ENCODE measurements around the gene FNBP1L.

Gene FNBP1L

DNA sequence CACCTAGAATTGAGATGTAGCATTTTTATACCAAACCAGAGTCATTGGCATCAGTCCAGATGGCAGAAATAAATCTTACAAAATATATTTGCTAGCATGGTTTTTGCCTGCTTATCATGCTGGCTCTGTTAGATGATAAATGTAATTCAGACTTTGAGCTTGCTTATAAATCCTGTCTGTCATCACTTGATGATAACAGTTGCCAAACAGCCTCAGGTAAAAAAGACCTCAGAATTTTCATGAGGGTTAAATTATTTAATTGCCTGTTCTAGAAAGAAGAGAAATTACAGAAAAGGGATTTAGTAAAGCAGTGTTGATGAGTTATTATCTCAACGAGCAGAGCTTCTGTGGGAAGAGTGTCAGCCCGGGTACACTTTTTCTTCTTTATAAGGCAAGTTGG lies 83.3 kb downstream of the FNBP1L start:
- Histone ChIP-seq H3K23ac (ENCODE audit: low read length in 2 of 2) (no peak overlapping the region), H3K4me2 (ENCODE audit: low read length, poor library complexity, severe bottlenecking) (no peak overlapping the region), H3K14ac (ENCODE audit: low read length in 2 of 2) (no peak overlapping the region), H3K27ac (ENCODE audit: low read length, poor library complexity, severe bottlenecking) (no peak overlapping the region), H2BK12ac (ENCODE audit: low read length in 2 of 2) (no peak overlapping the region), H2BK120ac (ENCODE audit: low read depth, low read length) (no peak overlapping the region), H3K4ac (ENCODE audit: low read depth in 1 of 2, low read length in 2 of 2) (no peak overlapping the region), H3K36me3 (ENCODE audit: control insufficient read depth in 1 of 2, insufficient read depth in 2 of 2, low read depth in 1 of 2, low read length in 2 of 2) (peaks cover 0 to 3% of the 10 kb centered on the region in 2 experiments), H3K9ac (ENCODE audit: low read length) (no peak overlapping the region), H2BK15ac (ENCODE audit: low read depth, poor library complexity, severe bottlenecking) (no peak overlapping the region), H3K4me1 (ENCODE audit: control insufficient read depth, insufficient read depth, low read depth, low read length) (no peaks in the 10 kb centered on the region), H4K91ac (ENCODE audit: low read length) (no peak overlapping the region), H2AK5ac (ENCODE audit: low read length, severe bottlenecking) (no peak overlapping the region), H2BK5ac (ENCODE audit: low read depth, low read length, poor library complexity, severe bottlenecking) (no peak overlapping the region), H3K27me3 (ENCODE audit: control insufficient read depth in 1 of 2, insufficient read depth in 1 of 2, low read length in 2 of 2) (no peaks in the 10 kb centered on the region), H3K79me1 (replicated peaks; ENCODE audit: low read length, poor library complexity, severe bottlenecking) (peaks cover 4% of the 10 kb centered on the region), H3K4me3 (ENCODE audit: insufficient read depth in 1 of 2, low read depth in 1 of 2, low read length in 2 of 2) (no peak overlapping the region), H4K8ac (ENCODE audit: low read length) (no peak overlapping the region), H2AFZ (ENCODE audit: low read depth, low read length) (no peak overlapping the region), H3K9me3 (ENCODE audit: control insufficient read depth, low read length) (no peaks in the 10 kb centered on the region), H3K18ac (ENCODE audit: low read depth in 1 of 2, low read length in 2 of 2) (no peak overlapping the region)
- WGBS: 93% methylated on average over 2 of the region's 2 CpGs
- DNase-seq: no peak

DNA sequence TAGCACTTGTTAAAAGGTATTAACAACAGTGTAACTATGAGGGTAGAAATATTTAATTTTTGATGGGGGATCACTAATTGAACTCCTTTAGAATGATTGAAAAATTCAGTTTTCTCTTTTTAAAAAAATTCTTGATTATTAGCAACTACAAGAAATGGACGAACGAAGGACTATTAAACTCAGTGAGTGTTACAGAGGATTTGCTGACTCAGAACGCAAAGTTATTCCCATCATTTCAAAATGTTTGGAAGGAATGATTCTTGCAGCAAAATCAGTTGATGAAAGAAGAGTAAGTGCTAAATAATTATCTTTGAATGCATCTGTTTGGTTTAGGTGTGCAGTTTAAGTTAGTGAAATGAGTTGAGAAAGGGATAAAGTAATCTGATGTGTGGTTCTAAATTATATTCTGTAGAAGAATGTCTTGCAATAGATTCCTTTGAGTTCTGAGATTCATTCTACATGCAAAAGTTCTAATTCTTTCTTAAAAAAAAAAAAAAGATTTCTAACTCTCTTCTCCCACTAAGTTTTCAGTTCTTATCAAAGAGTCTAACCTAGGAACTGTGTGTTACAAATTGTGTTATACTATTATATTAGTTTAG lies 85.0 kb downstream of the FNBP1L start:
- no peak overlapping the region for H3K4ac ChIP-seq (ENCODE audit: low read depth in 1 of 2, low read length in 2 of 2)
- H4K91ac ChIP-seq (ENCODE audit: low read length): no peak overlapping the region
- H2AK5ac ChIP-seq (ENCODE audit: low read length, severe bottlenecking): no peak overlapping the region
- H2AFZ ChIP-seq (ENCODE audit: low read depth, low read length): no peak overlapping the region
- H3K9me3 ChIP-seq (ENCODE audit: control insufficient read depth, low read length): no peaks in the 10 kb centered on the region
- no peak overlapping the region for H3K23ac ChIP-seq (ENCODE audit: low read length in 2 of 2)
- H3K79me1 ChIP-seq (replicated peaks; ENCODE audit: low read length, poor library complexity, severe bottlenecking): peaks cover 3% of the 10 kb centered on the region
- no peaks in the 10 kb centered on the region for H3K4me1 ChIP-seq (ENCODE audit: control insufficient read depth, insufficient read depth, low read depth, low read length)
- no peak overlapping the region for H3K4me2 ChIP-seq (ENCODE audit: low read length, poor library complexity, severe bottlenecking)
- 98% methylated on average over 3 of the region's 3 CpGs for WGBS
- H2BK120ac ChIP-seq (ENCODE audit: low read depth, low read length): no peak overlapping the region
- no peak overlapping the region for H3K14ac ChIP-seq (ENCODE audit: low read length in 2 of 2)
- H3K9ac ChIP-seq (ENCODE audit: low read length): no peak overlapping the region
- H2BK5ac ChIP-seq (ENCODE audit: low read depth, low read length, poor library complexity, severe bottlenecking): no peak overlapping the region
- no peak overlapping the region for H2BK15ac ChIP-seq (ENCODE audit: low read depth, poor library complexity, severe bottlenecking)
- no peak overlapping the region for H3K18ac ChIP-seq (ENCODE audit: low read depth in 1 of 2, low read length in 2 of 2)
- H3K4me3 ChIP-seq (ENCODE audit: insufficient read depth in 1 of 2, low read depth in 1 of 2, low read length in 2 of 2): no peak overlapping the region
- H3K27me3 ChIP-seq (ENCODE audit: control insufficient read depth in 1 of 2, insufficient read depth in 1 of 2, low read length in 2 of 2): no peaks in the 10 kb centered on the region
- no peak overlapping the region for H2BK12ac ChIP-seq (ENCODE audit: low read length in 2 of 2)
- H4K8ac ChIP-seq (ENCODE audit: low read length): no peak overlapping the region
- DNase-seq: no peak
- H3K36me3 ChIP-seq (ENCODE audit: control insufficient read depth in 1 of 2, insufficient read depth in 2 of 2, low read depth in 1 of 2, low read length in 2 of 2): peaks cover 0 to 3% of the 10 kb centered on the region in 2 experiments
- H3K27ac ChIP-seq (ENCODE audit: low read length, poor library complexity, severe bottlenecking): no peak overlapping the region

DNA sequence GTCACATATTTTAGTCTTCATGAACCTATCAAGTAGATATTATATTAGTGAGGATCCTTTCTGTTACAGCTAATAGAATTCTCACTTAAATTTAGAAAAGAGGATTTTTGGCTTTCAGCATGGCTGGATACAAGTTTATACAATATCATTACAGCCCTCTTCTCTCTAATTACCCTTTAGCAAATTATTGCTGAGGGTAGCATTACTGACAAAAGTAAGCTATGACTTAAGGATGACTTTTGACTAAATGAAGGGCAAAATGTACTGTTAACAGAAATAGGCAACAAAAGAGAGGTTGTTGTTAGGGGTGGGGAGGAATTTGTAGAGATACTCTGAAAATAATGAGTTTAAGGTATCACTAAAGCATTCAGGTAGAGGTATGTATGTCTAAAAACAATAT lies 85.8 kb downstream of the FNBP1L start:
- Histone ChIP-seq H3K4ac (ENCODE audit: low read depth in 1 of 2, low read length in 2 of 2) (no peak overlapping the region), H3K27me3 (ENCODE audit: control insufficient read depth in 1 of 2, insufficient read depth in 1 of 2, low read length in 2 of 2) (no peaks in the 10 kb centered on the region), H3K4me2 (ENCODE audit: low read length, poor library complexity, severe bottlenecking) (no peak overlapping the region)

DNA sequence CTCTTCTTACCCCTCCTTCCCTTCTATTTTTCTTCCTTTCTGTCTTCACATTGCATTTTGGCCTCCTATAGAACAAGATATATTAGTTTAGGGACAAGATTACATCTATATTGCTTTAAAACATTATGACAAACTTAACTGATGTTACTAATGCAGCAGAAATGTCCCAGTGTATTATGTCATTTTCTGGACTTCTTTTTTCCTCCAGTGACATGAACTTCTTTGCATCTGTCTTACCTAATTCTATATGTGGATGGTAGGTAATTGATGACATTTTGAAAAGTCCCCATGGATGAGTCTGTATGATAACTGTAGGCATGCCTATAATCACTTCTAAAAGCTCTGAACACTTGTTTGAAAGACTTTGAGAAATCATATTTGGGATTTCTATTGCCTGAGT lies 89.5 kb downstream of the FNBP1L start:
- no peak for DNase-seq
- no peak overlapping the region for H4K91ac ChIP-seq (ENCODE audit: low read length)
- no peak overlapping the region for H4K8ac ChIP-seq (ENCODE audit: low read length)
- H3K4me2 ChIP-seq (ENCODE audit: low read length, poor library complexity, severe bottlenecking): no peak overlapping the region
- no peaks in the 10 kb centered on the region for H3K27me3 ChIP-seq (ENCODE audit: control insufficient read depth in 1 of 2, insufficient read depth in 1 of 2, low read length in 2 of 2)
- no peaks in the 10 kb centered on the region for H3K36me3 ChIP-seq (ENCODE audit: control insufficient read depth in 1 of 2, insufficient read depth in 2 of 2, low read depth in 1 of 2, low read length in 2 of 2)
- no peak overlapping the region for H3K9ac ChIP-seq (ENCODE audit: low read length)
- no peak overlapping the region for H2BK12ac ChIP-seq (ENCODE audit: low read length in 2 of 2)
- H2BK15ac ChIP-seq (ENCODE audit: low read depth, poor library complexity, severe bottlenecking): no peak overlapping the region
- no peak overlapping the region for H3K4ac ChIP-seq (ENCODE audit: low read depth in 1 of 2, low read length in 2 of 2)
- no peak overlapping the region for H3K27ac ChIP-seq (ENCODE audit: low read length, poor library complexity, severe bottlenecking)
- H3K23ac ChIP-seq (ENCODE audit: low read length in 2 of 2): no peak overlapping the region
- H3K79me1 ChIP-seq (replicated peaks; ENCODE audit: low read length, poor library complexity, severe bottlenecking): no peaks in the 10 kb centered on the region
- no peak overlapping the region for H3K4me3 ChIP-seq (ENCODE audit: insufficient read depth in 1 of 2, low read depth in 1 of 2, low read length in 2 of 2)
- H2BK120ac ChIP-seq (ENCODE audit: low read depth, low read length): no peak overlapping the region
- H3K4me1 ChIP-seq (ENCODE audit: control insufficient read depth, insufficient read depth, low read depth, low read length): no peaks in the 10 kb centered on the region
- H3K18ac ChIP-seq (ENCODE audit: low read depth in 1 of 2, low read length in 2 of 2): no peak overlapping the region
- H3K9me3 ChIP-seq (ENCODE audit: control insufficient read depth, low read length): no peaks in the 10 kb centered on the region
- H2AFZ ChIP-seq (ENCODE audit: low read depth, low read length): no peak overlapping the region
- no peak overlapping the region for H2BK5ac ChIP-seq (ENCODE audit: low read depth, low read length, poor library complexity, severe bottlenecking)
- no peak overlapping the region for H2AK5ac ChIP-seq (ENCODE audit: low read length, severe bottlenecking)
- no peak overlapping the region for H3K14ac ChIP-seq (ENCODE audit: low read length in 2 of 2)

More for the DNA sequence above, 85.8 kb downstream of the FNBP1L start:
- no peak overlapping the region for H3K4me3 ChIP-seq (ENCODE audit: insufficient read depth in 1 of 2, low read depth in 1 of 2, low read length in 2 of 2)
- no peak overlapping the region for H2BK12ac ChIP-seq (ENCODE audit: low read length in 2 of 2)
- no peak overlapping the region for H2AK5ac ChIP-seq (ENCODE audit: low read length, severe bottlenecking)
- peaks cover 0 to 3% of the 10 kb centered on the region in 2 experiments for H3K36me3 ChIP-seq (ENCODE audit: control insufficient read depth in 1 of 2, insufficient read depth in 2 of 2, low read depth in 1 of 2, low read length in 2 of 2)
- no peak overlapping the region for H2AFZ ChIP-seq (ENCODE audit: low read depth, low read length)
- no peak overlapping the region for H4K91ac ChIP-seq (ENCODE audit: low read length)
- no peak overlapping the region for H3K14ac ChIP-seq (ENCODE audit: low read length in 2 of 2)
- H4K8ac ChIP-seq (ENCODE audit: low read length): no peak overlapping the region
- H3K9ac ChIP-seq (ENCODE audit: low read length): no peak overlapping the region
- H3K27ac ChIP-seq (ENCODE audit: low read length, poor library complexity, severe bottlenecking): no peak overlapping the region
- H3K79me1 ChIP-seq (replicated peaks; ENCODE audit: low read length, poor library complexity, severe bottlenecking): peaks cover 3% of the 10 kb centered on the region
- no peak overlapping the region for H3K18ac ChIP-seq (ENCODE audit: low read depth in 1 of 2, low read length in 2 of 2)
- no peak overlapping the region for H2BK5ac ChIP-seq (ENCODE audit: low read depth, low read length, poor library complexity, severe bottlenecking)
- H3K23ac ChIP-seq (ENCODE audit: low read length in 2 of 2): no peak overlapping the region
- no peak overlapping the region for H2BK120ac ChIP-seq (ENCODE audit: low read depth, low read length)
- no peak for DNase-seq
- no peak overlapping the region for H2BK15ac ChIP-seq (ENCODE audit: low read depth, poor library complexity, severe bottlenecking)
- H3K9me3 ChIP-seq (ENCODE audit: control insufficient read depth, low read length): no peaks in the 10 kb centered on the region
- no peaks in the 10 kb centered on the region for H3K4me1 ChIP-seq (ENCODE audit: control insufficient read depth, insufficient read depth, low read depth, low read length)
